Vagina (tissue), 2 donors: Measurements from ENCODE around the gene PCSK5.

Source experiments
- POLR2A ChIP-seq, 2 donors: fragments of 450-650 bp; IDR thresholded peaks; one replicate each; pipeline ENCODE4 v1.6.1; 2017; ENCODE audit warnings: antibody characterized with exemption in 2 of 2, mild to moderate bottlenecking in 2 of 2, moderate library complexity in 2 of 2
- POLR2AphosphoS5 ChIP-seq, 2 donors: sonication (generic); formaldehyde crosslinking; IDR thresholded peaks; one replicate each; pipeline ENCODE4 v1.9.0; 2017; ENCODE audit warnings: antibody characterized with exemption in 2 of 2, mild to moderate bottlenecking in 2 of 2, low read depth in 1 of 2; ENCODE audit not compliant: insufficient read depth in 1 of 2

GRCh38 chr9:76115396-76115795 lies 224.9 kb downstream of the PCSK5 start:
- no peak for TF ChIP-seq POLR2A (IDR thresholded peaks at IDR 0.05)
- no peak for TF ChIP-seq POLR2AphosphoS5 (IDR thresholded peaks at IDR 0.05; ENCODE audit: insufficient read depth in 1 of 2, low read depth in 1 of 2)
